ENCODE data around the gene H1-8. TPM values are rescaled to one million over a fixed set of nuclear protein-coding genes. Genes with fewer than 3 reads are reported as not detected.

H1-8 gene
- total RNA-seq, 2 donors from 2014 or later, result not detected

- Histone ChIP-seq H3K36me3 (peaks cover 40% of the 10 kb centered on the region), H3K9me3 (no peaks in the 10 kb centered on the region), H3K27ac (peak overlapping the region; percentile 56 to 59), H3K4me3 (no peak overlapping the region), H3K4me1 (peaks cover 0 to 33% of the 10 kb centered on the region in 2 donors), H3K27me3 (no peaks in the 10 kb centered on the region)
- TF ChIP-seq CTCF (IDR thresholded peaks at IDR 0.05), result no peak
- no peak for DNase-seq (ENCODE audit: low spot score)
Observed at GRCh38 chr3:129577366-129577765, 34.4 kb downstream of the H1-8 start.

GRCh38 chr3:129577925-129578786 lies 35.2 kb downstream of the H1-8 start:
- no peak for TF ChIP-seq CTCF (IDR thresholded peaks at IDR 0.05)
- DNase-seq (ENCODE audit: low spot score), result no peak

GRCh38 chr3:129579991-129580390 lies 37.0 kb downstream of the H1-8 start:
- H3K4me3 ChIP-seq, result no peak overlapping the region
- H3K9me3 ChIP-seq, result no peaks in the 10 kb centered on the region
- peaks cover 38% of the 10 kb centered on the region for H3K36me3 ChIP-seq
- no peak overlapping the region for H3K27ac ChIP-seq
- no peak for TF ChIP-seq CTCF (IDR thresholded peaks at IDR 0.05)
- H3K27me3 ChIP-seq, result no peaks in the 10 kb centered on the region
- no peak for DNase-seq (ENCODE audit: low spot score)
- H3K4me1 ChIP-seq, result peaks cover 0 to 33% of the 10 kb centered on the region in 2 donors

More at GRCh38 chr3:129577925-129578786, 35.2 kb downstream of the H1-8 start:
- Histone ChIP-seq H3K4me3 (no peak overlapping the region), H3K4me1 (peaks cover 0 to 33% of the 10 kb centered on the region in 2 donors), H3K36me3 (peaks cover 43% of the 10 kb centered on the region), H3K27me3 (no peaks in the 10 kb centered on the region), H3K9me3 (no peaks in the 10 kb centered on the region), H3K27ac (peak overlapping the region; percentile 56 to 59)

- DNase-seq (ENCODE audit: low spot score), result no peak
- Histone ChIP-seq H3K36me3 (peaks cover 54% of the 10 kb centered on the region), H3K9me3 (no peaks in the 10 kb centered on the region), H3K4me1 (peaks cover 0 to 28% of the 10 kb centered on the region in 2 donors), H3K27ac (no peak overlapping the region), H3K4me3 (no peak overlapping the region), H3K27me3 (no peaks in the 10 kb centered on the region)
- no peak for TF ChIP-seq CTCF (IDR thresholded peaks at IDR 0.05)
Observed at GRCh38 chr3:129581623-129582022, 38.6 kb downstream of the H1-8 start.

GRCh38 chr3:129582799-129583198 lies 39.8 kb downstream of the H1-8 start:
- Histone ChIP-seq H3K9me3 (no peaks in the 10 kb centered on the region), H3K4me3 (no peak overlapping the region), H3K27ac (no peak overlapping the region), H3K27me3 (no peaks in the 10 kb centered on the region), H3K36me3 (peaks cover 54% of the 10 kb centered on the region), H3K4me1 (peaks cover 0 to 29% of the 10 kb centered on the region in 2 donors)
- no peak for DNase-seq (ENCODE audit: low spot score)
- TF ChIP-seq CTCF (IDR thresholded peaks at IDR 0.05), result no peak
